ENCODE results near the gene BEST4. TPM values are rescaled to one million over a fixed set of nuclear protein-coding genes. Genes with fewer than 3 reads are reported as not detected.

BEST4 gene
- total RNA-seq (2022; extraction: Qiagen RNA extraction), result 0.20 to 0.62 TPM (median 0.33 TPM) in 5 replicates

GRCh38 chr1:44788120-44788860 lies at the start of gene BEST4:
TSS of gene BEST4 (minus strand) at chr1:44788170. CDS start at chr1:44787705, 465 bp downstream.

GRCh38 chr1:44808063-44808937 lies 20.3 kb upstream of the BEST4 start, which contains the start of gene BTBD19:
TSS of gene BTBD19 (plus strand) at chr1:44808523. CDS start at chr1:44808821, 298 bp downstream.

GRCh38 chr1:44806704-44807363 lies 18.9 kb upstream of the BEST4 start, which contains the start of gene DYNLT4:
TSS of gene DYNLT4 (minus strand) at chr1:44807351. CDS start at chr1:44806668, 683 bp downstream.

GRCh38 chr1:44799770-44800584 lies 12.0 kb upstream of the BEST4 start, which contains the start of gene PLK3:
TSS of gene PLK3 (plus strand) at chr1:44800377. CDS start at chr1:44800464, 87 bp downstream.

GRCh38 chr1:44775078-44775929 lies 12.7 kb downstream of the BEST4 start, which contains the start of gene RPS8:
TSS of gene RPS8 (plus strand) at chr1:44775540. CDS start at chr1:44775597, 57 bp downstream.

GRCh38 chr1:44739307-44740178 lies 48.4 kb downstream of the BEST4 start, which contains the start of gene KIF2C:
TSS of gene KIF2C (plus strand) at chr1:44739837. CDS start at chr1:44739933, 96 bp downstream.

Other genes starting within 250 kb of the BEST4 start
- gene TMEM53, start 113.7 kb downstream of the BEST4 start, total RNA-seq (2022; extraction: Qiagen RNA extraction), result 6.5 to 11.2 TPM (median 9.1 TPM) in 5 replicates
- gene ARMH1, start 113.5 kb downstream of the BEST4 start, total RNA-seq (2022; extraction: Qiagen RNA extraction), result 0.55 to 0.93 TPM (median 0.78 TPM) in 5 replicates
- gene RNU5D-1, start 57.0 kb downstream of the BEST4 start, total RNA-seq (2022; extraction: Qiagen RNA extraction), result not detected in 5 replicates
- gene KIF2C, start 48.3 kb downstream of the BEST4 start, total RNA-seq (2022; extraction: Qiagen RNA extraction), result 36.6 to 45.4 TPM (median 41.6 TPM) in 5 replicates
- gene RPS8, start 12.6 kb downstream of the BEST4 start, total RNA-seq (2022; extraction: Qiagen RNA extraction), result 1,548 to 1,728 TPM (median 1,695 TPM) in 5 replicates
- gene PLK3, start 12.2 kb upstream of the BEST4 start, total RNA-seq (2022; extraction: Qiagen RNA extraction), result 12.5 to 20.4 TPM (median 17.9 TPM) in 5 replicates
- gene DYNLT4, start 19.2 kb upstream of the BEST4 start, total RNA-seq (2022; extraction: Qiagen RNA extraction), result 0.32 to 0.80 TPM (median 0.53 TPM) in 4 of 5 replicates, not detected in the other
- 2.1 to 3.5 TPM (median 2.9 TPM) in 5 replicates for gene BTBD19, start 20.4 kb upstream of the BEST4 start, total RNA-seq (2022; extraction: Qiagen RNA extraction)
- gene PTCH2, start 55.1 kb upstream of the BEST4 start, total RNA-seq (2022; extraction: Qiagen RNA extraction), result 0.14 to 0.35 TPM (median 0.29 TPM) in 5 replicates
- 17.2 to 22.4 TPM (median 17.9 TPM) in 5 replicates for gene EIF2B3, start 198.4 kb upstream of the BEST4 start, total RNA-seq (2022; extraction: Qiagen RNA extraction)
- 15.3 to 20.5 TPM (median 20.0 TPM) in 5 replicates for gene HECTD3, start 223.2 kb upstream of the BEST4 start, total RNA-seq (2022; extraction: Qiagen RNA extraction)
- gene UROD, start 224.1 kb upstream of the BEST4 start, total RNA-seq (2022; extraction: Qiagen RNA extraction), result 46.2 to 49.9 TPM (median 48.4 TPM) in 5 replicates